H9 (cell line): ENCODE measurements around the gene NME8. TPM values are rescaled to one million over a fixed set of nuclear protein-coding genes. Genes with fewer than 3 reads are reported as not detected.

Source experiments
- DNase-seq: peaks from one replicate; pipeline ENCODE4 v3.0.0-alpha.2; 2017
- H2AFZ ChIP-seq: one replicate; pipeline ENCODE4 v1.6.1; 2013; ENCODE audit warnings: mild to moderate bottlenecking, low read length, control low read depth, moderate library complexity
- H2AK5ac ChIP-seq: 2 replicates; pipeline ENCODE4 v1.6.1; 2013; ENCODE audit warnings: low read length, control low read depth, mixed read lengths; ENCODE audit not compliant: insufficient read length
- H2BK120ac ChIP-seq: one replicate; pipeline ENCODE4 v1.6.1; 2013; ENCODE audit warnings: low read depth, mild to moderate bottlenecking, low read length, control low read depth, inconsistent platforms; ENCODE audit not compliant: poor library complexity, severe bottlenecking
- H2BK12ac ChIP-seq: 2 replicates; pipeline ENCODE4 v1.6.1; 2013; ENCODE audit warnings: low read length, control low read depth, mixed read lengths, low read depth; ENCODE audit not compliant: insufficient read length
- H2BK15ac ChIP-seq: 2 replicates; pipeline ENCODE4 v1.6.1; 2013; ENCODE audit warnings: low read depth, low read length, control low read depth
- H2BK20ac ChIP-seq: one replicate; pipeline ENCODE4 v1.6.1; 2013; ENCODE audit warnings: low read depth, mild to moderate bottlenecking, low read length, control low read depth, inconsistent platforms; ENCODE audit not compliant: poor library complexity, severe bottlenecking
- H2BK5ac ChIP-seq: 2 replicates; pipeline ENCODE4 v1.6.1; 2013; ENCODE audit warnings: low read length, control low read depth, mixed read lengths; ENCODE audit not compliant: insufficient read length
- H3K14ac ChIP-seq: 2 replicates; pipeline ENCODE4 v1.6.1; 2013; ENCODE audit warnings: low read length, control low read depth; ENCODE audit not compliant: insufficient read depth
- H3K18ac ChIP-seq: 2 replicates; pipeline ENCODE4 v1.6.1; 2013; ENCODE audit warnings: low read depth, mild to moderate bottlenecking, mixed read lengths, low read length, control low read depth; ENCODE audit not compliant: insufficient read length
- H3K23ac ChIP-seq: 2 replicates; pipeline ENCODE4 v1.6.1; 2013; ENCODE audit warnings: low read length, control low read depth, mixed read lengths, low read depth; ENCODE audit not compliant: insufficient read length
- H3K23me2 ChIP-seq: 2 replicates; pipeline ENCODE4 v1.6.1; 2013; ENCODE audit warnings: low read depth, mild to moderate bottlenecking, mixed read lengths, low read length, control low read depth; ENCODE audit not compliant: insufficient read length, poor library complexity, severe bottlenecking
- H3K27ac ChIP-seq: 2 replicates; pipeline ENCODE4 v1.5.1; 2013; ENCODE audit warnings: low read length, control low read depth, mixed read lengths, low read depth; ENCODE audit not compliant: insufficient read length
- H3K27me3 ChIP-seq: 2 replicates; pipeline ENCODE4 v1.6.1; 2013; ENCODE audit warnings: low read length, control low read depth, inconsistent platforms; ENCODE audit not compliant: insufficient read depth
- H3K4ac ChIP-seq: 2 replicates; pipeline ENCODE4 v1.6.1; 2013; ENCODE audit warnings: low read depth, mild to moderate bottlenecking, control low read depth, inconsistent platforms, low read length, moderate library complexity
- H3K4me1 ChIP-seq: 2 replicates; pipeline ENCODE4 v1.6.1; 2013; ENCODE audit warnings: low read length, control low read depth, inconsistent platforms; ENCODE audit not compliant: insufficient read depth
- H3K4me2 ChIP-seq: 2 replicates; pipeline ENCODE4 v1.6.1; 2013; ENCODE audit warnings: low read length, control low read depth, mixed read lengths; ENCODE audit not compliant: insufficient read length, insufficient read depth
- H3K56ac ChIP-seq: 2 replicates; pipeline ENCODE4 v1.6.1; 2013; ENCODE audit warnings: low read depth, mild to moderate bottlenecking, mixed read lengths, low read length, control low read depth; ENCODE audit not compliant: insufficient read length
- H3K79me1 ChIP-seq: 2 replicates; pipeline ENCODE4 v1.6.1; 2013; ENCODE audit warnings: low read depth, mild to moderate bottlenecking, moderate library complexity, low read length, control low read depth, inconsistent platforms; ENCODE audit not compliant: insufficient read depth, poor library complexity, severe bottlenecking
- H3K79me2 ChIP-seq: 2 replicates; pipeline ENCODE4 v1.6.1; 2013; ENCODE audit warnings: low read length, control low read depth, inconsistent platforms; ENCODE audit not compliant: insufficient read depth
- H3K9ac ChIP-seq: 2 replicates; pipeline ENCODE4 v1.6.1; 2013; ENCODE audit warnings: low read length, control low read depth, mixed read lengths; ENCODE audit not compliant: insufficient read length; ENCODE audit errors: extremely low read depth
- H3K9me3 ChIP-seq: one replicate; pipeline ENCODE4 v1.6.1; 2013; ENCODE audit warnings: low read depth, low read length, inconsistent platforms; ENCODE audit not compliant: control insufficient read depth
- H3T11ph ChIP-seq: one replicate; pipeline ENCODE4 v1.6.1; 2013; ENCODE audit warnings: mild to moderate bottlenecking, low read length, control low read depth, inconsistent platforms
- H4K20me1 ChIP-seq: one replicate; pipeline ENCODE4 v1.6.1; 2013; ENCODE audit not compliant: control insufficient read depth, insufficient read length, insufficient read depth
- H4K5ac ChIP-seq: 2 replicates; pipeline ENCODE4 v1.6.1; 2013; ENCODE audit warnings: low read depth, mild to moderate bottlenecking, mixed read lengths, low read length, control low read depth; ENCODE audit not compliant: insufficient read length
- H4K8ac ChIP-seq: replicated peaks from 2 replicates; pipeline ENCODE4 v1.6.1; 2013; ENCODE audit warnings: low read length, control low read depth, mixed read lengths, low read depth; ENCODE audit not compliant: insufficient read length
- H4K91ac ChIP-seq: 2 replicates; pipeline ENCODE4 v1.6.1; 2013; ENCODE audit warnings: low read depth, mild to moderate bottlenecking, moderate library complexity, mixed read lengths, low read length, control low read depth; ENCODE audit not compliant: insufficient read length
- H3K27ac Mint-ChIP-seq, 3 experiments: 2 replicates in 2 of 3; 3 replicates in 1 of 3; pipeline ENCODE4 v1.8.0; 2020 to 2021; ENCODE audit warnings: mixed read lengths in 3 of 3, mild to moderate bottlenecking in 1 of 3, moderate library complexity in 1 of 3
- H3K27me3 Mint-ChIP-seq: 2 replicates; pipeline ENCODE4 v1.8.0; 2021; ENCODE audit warnings: low read depth, mild to moderate bottlenecking, moderate library complexity, mixed read lengths
- H3K36me3 Mint-ChIP-seq, 3 experiments: 2 replicates in 2 of 3; 3 replicates in 1 of 3; pipeline ENCODE4 v1.8.0; 2020 to 2021; ENCODE audit warnings: low read depth in 3 of 3, mixed read lengths in 3 of 3; ENCODE audit not compliant: insufficient read depth in 1 of 3
- H3K4me1 Mint-ChIP-seq, 2 experiments: 2 replicates each; pipeline ENCODE4 v1.8.0; 2020; ENCODE audit warnings: mixed read lengths in 2 of 2
- H3K4me3 Mint-ChIP-seq, 2 experiments: 2 replicates in 1 of 2; 3 replicates in 1 of 2; pipeline ENCODE4 v1.8.0; 2020 to 2021; ENCODE audit warnings: mild to moderate bottlenecking in 2 of 2, mixed read lengths in 2 of 2, moderate library complexity in 1 of 2
- H3K9me3 Mint-ChIP-seq, 2 experiments: 2 replicates in 1 of 2; 3 replicates in 1 of 2; pipeline ENCODE4 v1.8.0; 2020; ENCODE audit warnings: mild to moderate bottlenecking in 2 of 2, mixed read lengths in 2 of 2, moderate library complexity in 1 of 2
- CTCF ChIP-seq: fragments of 200-600 bp; sonication (generic); conservative IDR thresholded peaks from 3 replicates; pipeline ENCODE4 v1.8.0; 2021; ENCODE audit warnings: antibody characterized with exemption, mild to moderate bottlenecking
- WGBS: extraction: QIAGEN DNeasy Blood & Tissue Kit; methylation state at CpG from one replicate; pipeline ENCODE4 v1.1.7; 2013; ENCODE audit warnings: missing lambda C conversion rate, low lambda C conversion rate, mixed read lengths; ENCODE audit not compliant: insufficient read length; ENCODE audit errors: extremely low coverage; 5-methylcytosine and 5-hydroxymethylcytosine counted together
- total RNA-seq: library from RNA; stranded (reverse); gene quantifications from 2 replicates; pipeline ENCODE4 v1.2.1, GENCODE V29; 2021

Gene NME8
- total RNA-seq, 1 experiment from 2014 or later = 0.33 TPM

- Histone ChIP-seq H3K27me3 (no peaks in the 10 kb centered on the region), H4K91ac (no peak overlapping the region), H2AFZ (no peak overlapping the region), H3K27ac (no peak overlapping the region), H4K5ac (no peak overlapping the region), H3K79me2 (no peaks in the 10 kb centered on the region), H2BK120ac (no peak overlapping the region), H4K8ac (no peak overlapping the region), H2BK12ac (no peak overlapping the region), H4K20me1 (no peaks in the 10 kb centered on the region), H3K56ac (no peak overlapping the region), H3K9ac (no peak overlapping the region), H3K9me3 (no peaks in the 10 kb centered on the region), H3T11ph (no peak overlapping the region), H3K4me1 (no peaks in the 10 kb centered on the region), H3K18ac (no peak overlapping the region), H3K4me2 (no peak overlapping the region), H2BK5ac (no peak overlapping the region), H3K23ac (no peak overlapping the region), H3K4ac (no peak overlapping the region), H2AK5ac (no peak overlapping the region), H3K23me2 (no peaks in the 10 kb centered on the region), H2BK20ac (no peak overlapping the region), H3K79me1 (no peaks in the 10 kb centered on the region), H2BK15ac (no peak overlapping the region), H3K14ac (no peak overlapping the region)
- Mint-ChIP-seq H3K27me3 (no peaks in the 10 kb centered on the region), H3K9me3 (peaks cover 7 to 8% of the 10 kb centered on the region in 2 experiments), H3K36me3 (peaks cover 0 to 7% (median 0%) of the 10 kb centered on the region in 3 experiments; a peak in 3 of 7 replicates), H3K4me3 (no peak overlapping the region), H3K4me1 (no peaks in the 10 kb centered on the region), H3K27ac (no peak overlapping the region)
- no peak for DNase-seq
- no peak for TF ChIP-seq CTCF
- WGBS = no CpG with 5 or more reads among the region's 3 CpGs
Observed at GRCh38 chr7:37825038-37825437, 23.4 kb upstream of the NME8 start.
